ENCODE results near the gene ADCY4. TPM values are rescaled to one million over a fixed set of nuclear protein-coding genes. Genes with fewer than 3 reads are reported as not detected.

The ADCY4 gene
- total and polyA plus RNA-seq, 10 of the 15 experiments (the other 5 are each of a cell fraction or from before 2014, with no cell fraction given) = 0.05 to 0.87 (median 0.21) TPM; not detected in 1

DNA sequence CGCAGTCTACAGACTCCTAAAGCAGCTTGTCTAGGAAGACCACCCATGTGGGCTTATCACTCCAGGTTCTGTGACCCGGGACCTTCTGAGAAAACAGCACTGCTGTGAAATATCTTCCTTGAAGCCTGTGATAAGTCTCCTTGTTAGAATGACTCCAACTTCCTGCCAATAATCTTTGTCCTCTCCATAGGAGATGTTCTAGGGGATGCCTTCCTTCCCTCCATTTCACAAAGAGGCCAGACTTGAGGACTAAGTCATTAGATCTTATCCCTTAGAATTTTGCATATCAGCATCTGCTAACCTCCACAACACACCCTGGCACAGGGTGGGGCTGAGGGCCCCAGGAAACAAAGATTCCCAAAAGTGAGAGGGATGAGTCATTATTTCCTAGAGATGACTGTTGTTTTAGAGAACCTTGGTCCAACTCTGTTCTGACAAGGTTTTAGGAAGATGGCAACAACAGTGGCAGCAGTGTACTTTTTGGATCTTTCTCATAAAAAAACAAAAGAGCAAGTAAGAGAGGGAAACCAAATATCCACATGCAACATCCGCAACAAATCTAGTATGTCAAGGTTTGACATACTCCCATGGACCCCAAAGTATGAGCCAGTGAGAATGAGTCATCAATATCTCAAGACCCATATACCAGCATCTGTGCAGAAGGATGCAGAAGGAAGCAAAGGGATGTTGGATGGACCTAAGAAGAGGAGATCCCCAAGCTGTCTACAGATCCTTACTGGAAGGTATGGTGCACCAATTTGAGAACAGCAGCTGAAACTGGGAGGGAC is 17.5 kb downstream of the ADCY4 start (continued):
- TF ChIP-seq, protein P1, sequence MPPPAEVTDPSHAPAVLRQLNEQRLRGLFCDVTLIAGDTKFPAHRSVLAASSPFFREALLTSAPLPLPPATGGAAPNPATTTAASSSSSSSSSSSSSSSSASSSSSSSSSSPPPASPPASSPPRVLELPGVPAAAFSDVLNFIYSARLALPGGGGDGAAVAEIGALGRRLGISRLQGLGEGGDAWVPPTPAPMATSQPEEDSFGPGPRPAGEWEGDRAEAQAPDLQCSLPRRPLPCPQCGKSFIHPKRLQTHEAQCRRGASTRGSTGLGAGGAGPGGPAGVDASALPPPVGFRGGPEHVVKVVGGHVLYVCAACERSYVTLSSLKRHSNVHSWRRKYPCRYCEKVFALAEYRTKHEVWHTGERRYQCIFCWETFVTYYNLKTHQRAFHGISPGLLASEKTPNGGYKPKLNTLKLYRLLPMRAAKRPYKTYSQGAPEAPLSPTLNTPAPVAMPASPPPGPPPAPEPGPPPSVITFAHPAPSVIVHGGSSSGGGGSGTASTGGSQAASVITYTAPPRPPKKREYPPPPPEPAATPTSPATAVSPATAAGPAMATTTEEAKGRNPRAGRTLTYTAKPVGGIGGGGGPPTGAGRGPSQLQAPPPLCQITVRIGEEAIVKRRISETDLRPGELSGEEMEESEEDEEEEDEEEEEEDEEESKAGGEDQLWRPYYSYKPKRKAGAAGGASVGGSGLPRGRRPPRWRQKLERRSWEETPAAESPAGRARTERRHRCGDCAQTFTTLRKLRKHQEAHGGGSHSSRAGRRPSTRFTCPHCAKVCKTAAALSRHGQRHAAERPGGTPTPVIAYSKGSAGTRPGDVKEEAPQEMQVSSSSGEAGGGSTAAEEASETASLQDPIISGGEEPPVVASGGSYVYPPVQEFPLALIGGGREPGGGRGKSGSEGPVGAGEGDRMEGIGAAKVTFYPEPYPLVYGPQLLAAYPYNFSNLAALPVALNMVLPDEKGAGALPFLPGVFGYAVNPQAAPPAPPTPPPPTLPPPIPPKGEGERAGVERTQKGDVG (CRISPR knock-in tag; IDR thresholded peaks at IDR 0.05) = no peak
- TF ChIP-seq, protein P2, sequence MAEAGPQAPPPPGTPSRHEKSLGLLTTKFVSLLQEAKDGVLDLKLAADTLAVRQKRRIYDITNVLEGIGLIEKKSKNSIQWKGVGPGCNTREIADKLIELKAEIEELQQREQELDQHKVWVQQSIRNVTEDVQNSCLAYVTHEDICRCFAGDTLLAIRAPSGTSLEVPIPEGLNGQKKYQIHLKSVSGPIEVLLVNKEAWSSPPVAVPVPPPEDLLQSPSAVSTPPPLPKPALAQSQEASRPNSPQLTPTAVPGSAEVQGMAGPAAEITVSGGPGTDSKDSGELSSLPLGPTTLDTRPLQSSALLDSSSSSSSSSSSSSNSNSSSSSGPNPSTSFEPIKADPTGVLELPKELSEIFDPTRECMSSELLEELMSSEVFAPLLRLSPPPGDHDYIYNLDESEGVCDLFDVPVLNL (IDR thresholded peaks at IDR 0.05; ENCODE audit: low read depth, low read length) = no peak
- TF ChIP-seq TARDBP (IDR thresholded peaks at IDR 0.05; ENCODE audit: borderline replicate concordance) (no peak), CHD4 (IDR thresholded peaks at IDR 0.05) (no peak), SIX5 (IDR thresholded peaks at IDR 0.05; ENCODE audit: low read depth, low read length, severe bottlenecking) (no peak), NFYA (IDR thresholded peaks at IDR 0.05; ENCODE audit: borderline replicate concordance, low read depth, low read length) (no peak), STAT3 (IDR thresholded peaks at IDR 0.05; ENCODE audit: low read depth, low read length) (no peak)

DNA sequence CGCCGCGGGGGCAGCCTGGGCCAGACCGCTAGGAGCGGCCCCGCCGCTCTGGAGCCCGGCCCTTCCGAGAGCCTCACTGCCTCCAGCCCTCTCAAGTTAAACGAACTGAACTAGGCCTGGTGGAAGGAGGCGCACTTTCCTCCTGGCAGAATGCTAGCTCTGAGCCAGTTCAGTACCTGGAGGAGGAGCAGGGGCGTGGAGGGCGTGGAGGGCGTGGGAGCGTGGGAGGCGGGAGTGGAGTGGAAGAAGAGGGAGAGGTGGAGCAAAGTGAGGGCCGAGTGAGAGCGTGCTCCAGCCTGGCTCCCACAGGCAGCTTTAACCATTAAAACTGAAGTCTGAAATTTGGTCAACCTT is 18.3 kb downstream of the ADCY4 start:
- Histone ChIP-seq H3K4me2 (ENCODE audit: control insufficient read depth, insufficient read depth) (no peak overlapping the region), H3K27ac (ENCODE audit: control insufficient read depth, insufficient read depth) (no peak overlapping the region), H2AFZ (ENCODE audit: control insufficient read depth, low read depth, low read length) (no peak overlapping the region), H3K9me3 (replicated peaks; ENCODE audit: control insufficient read depth, insufficient read depth, low read length) (no peaks in the 10 kb centered on the region), H3K36me3 (ENCODE audit: control insufficient read depth in 2 of 2, insufficient read depth in 2 of 2, low read length in 1 of 2) (no peaks in the 10 kb centered on the region), H3K9ac (ENCODE audit: control insufficient read depth, insufficient read depth, low read length) (no peak overlapping the region), H4K20me1 (ENCODE audit: control insufficient read depth, insufficient read depth) (no peaks in the 10 kb centered on the region; the same call in 1 of the 2 replicates), H3K27me3 (replicated peaks in 1 of 2; ENCODE audit: control insufficient read depth in 2 of 2, insufficient read depth in 2 of 2, low read length in 1 of 2) (no peaks in the 10 kb centered on the region), H3K4me1 (ENCODE audit: control insufficient read depth, insufficient read depth, low read length) (peaks cover 17% of the 10 kb centered on the region), H3K4me3 (no peak overlapping the region), H3K79me2 (ENCODE audit: control insufficient read depth, insufficient read depth, low read length) (no peaks in the 10 kb centered on the region)
- BruUV-seq (replicated peaks) = no TSS peak
- in situ Hi-C loops (cut with MboI) (no loop called here), intact Hi-C loops (cut with micrococcal nuclease; ENCODE audit: unreplicated experiment) (no loop called here)
- RAD21 ChIA-PET (ENCODE audit: unreplicated experiment) = no interaction called here
- WGBS (ENCODE audit: insufficient coverage, insufficient replicate concordance, low lambda C conversion rate, missing lambda C conversion rate) = 97% methylated on average over 18 of the region's 18 CpGs
- CTCF ChIA-PET = interaction anchor here (0.9 kb wide), 1 partner anchor 125 kb away, joined by 3 read pairs; no protein-coding TSS in a partner anchor
- POLR2A ChIA-PET = no interaction called here
- SMC1A ChIA-PET (ENCODE audit: uncharacterized antibody, unreplicated experiment) = no interaction called here
- DNase-seq (ENCODE audit: low read depth, low spot score) (no peak), ATAC-seq (no peak), FAIRE-seq (no peak)
- TF ChIP-seq, protein P3, sequence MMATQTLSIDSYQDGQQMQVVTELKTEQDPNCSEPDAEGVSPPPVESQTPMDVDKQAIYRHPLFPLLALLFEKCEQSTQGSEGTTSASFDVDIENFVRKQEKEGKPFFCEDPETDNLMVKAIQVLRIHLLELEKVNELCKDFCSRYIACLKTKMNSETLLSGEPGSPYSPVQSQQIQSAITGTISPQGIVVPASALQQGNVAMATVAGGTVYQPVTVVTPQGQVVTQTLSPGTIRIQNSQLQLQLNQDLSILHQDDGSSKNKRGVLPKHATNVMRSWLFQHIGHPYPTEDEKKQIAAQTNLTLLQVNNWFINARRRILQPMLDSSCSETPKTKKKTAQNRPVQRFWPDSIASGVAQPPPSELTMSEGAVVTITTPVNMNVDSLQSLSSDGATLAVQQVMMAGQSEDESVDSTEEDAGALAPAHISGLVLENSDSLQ (IDR thresholded peaks at IDR 0.05) = no peak
- no peak for TF ChIP-seq EZH2 (IDR thresholded peaks at IDR 0.05; ENCODE audit: borderline replicate concordance, control insufficient read depth, low read depth, low read length)
- TF ChIP-seq, protein P4, sequence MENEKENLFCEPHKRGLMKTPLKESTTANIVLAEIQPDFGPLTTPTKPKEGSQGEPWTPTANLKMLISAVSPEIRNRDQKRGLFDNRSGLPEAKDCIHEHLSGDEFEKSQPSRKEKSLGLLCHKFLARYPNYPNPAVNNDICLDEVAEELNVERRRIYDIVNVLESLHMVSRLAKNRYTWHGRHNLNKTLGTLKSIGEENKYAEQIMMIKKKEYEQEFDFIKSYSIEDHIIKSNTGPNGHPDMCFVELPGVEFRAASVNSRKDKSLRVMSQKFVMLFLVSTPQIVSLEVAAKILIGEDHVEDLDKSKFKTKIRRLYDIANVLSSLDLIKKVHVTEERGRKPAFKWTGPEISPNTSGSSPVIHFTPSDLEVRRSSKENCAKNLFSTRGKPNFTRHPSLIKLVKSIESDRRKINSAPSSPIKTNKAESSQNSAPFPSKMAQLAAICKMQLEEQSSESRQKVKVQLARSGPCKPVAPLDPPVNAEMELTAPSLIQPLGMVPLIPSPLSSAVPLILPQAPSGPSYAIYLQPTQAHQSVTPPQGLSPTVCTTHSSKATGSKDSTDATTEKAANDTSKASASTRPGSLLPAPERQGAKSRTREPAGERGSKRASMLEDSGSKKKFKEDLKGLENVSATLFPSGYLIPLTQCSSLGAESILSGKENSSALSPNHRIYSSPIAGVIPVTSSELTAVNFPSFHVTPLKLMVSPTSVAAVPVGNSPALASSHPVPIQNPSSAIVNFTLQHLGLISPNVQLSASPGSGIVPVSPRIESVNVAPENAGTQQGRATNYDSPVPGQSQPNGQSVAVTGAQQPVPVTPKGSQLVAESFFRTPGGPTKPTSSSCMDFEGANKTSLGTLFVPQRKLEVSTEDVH (IDR thresholded peaks at IDR 0.05; ENCODE audit: low read depth, partially characterized antibody) = no peak
- TF ChIP-seq NRF1 (conservative IDR thresholded peaks at IDR 0.05; ENCODE audit: low read depth, low read length) = no peak
- TF ChIP-seq NR2C2 (IDR thresholded peaks at IDR 0.05; ENCODE audit: borderline replicate concordance, control insufficient read depth, insufficient read length, low read depth) = no peak
- TF ChIP-seq ZNF622 (IDR thresholded peaks at IDR 0.05) = no peak
- no peak for TF ChIP-seq MTA3 (IDR thresholded peaks at IDR 0.05; ENCODE audit: borderline replicate concordance, low read length)
